ENCODE measurements around the gene HAUS8.

Gene HAUS8

DNA sequence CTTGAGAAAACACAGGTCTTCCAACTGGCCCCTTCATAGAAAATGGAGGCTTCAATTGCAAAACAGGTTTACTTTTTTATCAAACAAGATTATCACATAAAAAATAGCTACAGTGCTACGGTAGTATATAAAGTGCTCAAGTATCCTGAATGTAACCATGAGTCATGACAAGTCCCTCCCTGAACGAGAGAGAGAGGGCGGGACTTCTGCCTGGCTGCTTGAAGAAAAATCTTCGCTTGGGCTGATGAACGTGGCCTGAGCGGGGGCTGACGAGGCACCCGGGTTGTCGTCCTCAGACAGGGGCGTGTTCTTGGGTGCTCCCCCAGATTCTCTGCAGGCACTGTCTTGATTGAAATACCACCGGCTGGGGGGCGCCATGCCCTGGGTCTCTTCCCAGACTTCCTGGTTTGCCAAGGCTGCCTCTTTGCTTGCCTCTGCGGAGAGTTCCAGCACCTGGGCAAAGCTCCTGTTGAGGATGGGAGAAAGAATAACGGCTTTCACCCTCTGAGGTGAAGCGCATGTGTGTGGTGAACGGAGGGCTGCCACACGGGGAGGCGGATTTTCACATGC, 25.5 kb downstream of the HAUS8 start:
- Histone ChIP-seq H2AFZ (ENCODE audit: low read depth, low read length) (no peak overlapping the region), H3K4me3 (ENCODE audit: low read length) (no peak overlapping the region), H3K36me3 (replicated peaks; ENCODE audit: low read depth, low read length) (peaks cover 35% of the 10 kb centered on the region), H4K20me1 (ENCODE audit: insufficient read depth, low read length) (no peaks in the 10 kb centered on the region), H3K79me2 (ENCODE audit: low read length) (no peaks in the 10 kb centered on the region), H3K9me3 (ENCODE audit: insufficient read depth, low read length) (no peaks in the 10 kb centered on the region), H3K9ac (ENCODE audit: low read length) (no peak overlapping the region), H3K4me1 (ENCODE audit: low read length) (no peaks in the 10 kb centered on the region), H3K4me2 (ENCODE audit: low read length) (no peak overlapping the region), H3K27ac (ENCODE audit: low read length) (no peak overlapping the region), H3K27me3 (ENCODE audit: low read depth, low read length) (no peaks in the 10 kb centered on the region)
- TF ChIP-seq EZH2phosphoT487 (IDR thresholded peaks at IDR 0.05; ENCODE audit: low read depth) = no peak
- TF ChIP-seq, protein P1, sequence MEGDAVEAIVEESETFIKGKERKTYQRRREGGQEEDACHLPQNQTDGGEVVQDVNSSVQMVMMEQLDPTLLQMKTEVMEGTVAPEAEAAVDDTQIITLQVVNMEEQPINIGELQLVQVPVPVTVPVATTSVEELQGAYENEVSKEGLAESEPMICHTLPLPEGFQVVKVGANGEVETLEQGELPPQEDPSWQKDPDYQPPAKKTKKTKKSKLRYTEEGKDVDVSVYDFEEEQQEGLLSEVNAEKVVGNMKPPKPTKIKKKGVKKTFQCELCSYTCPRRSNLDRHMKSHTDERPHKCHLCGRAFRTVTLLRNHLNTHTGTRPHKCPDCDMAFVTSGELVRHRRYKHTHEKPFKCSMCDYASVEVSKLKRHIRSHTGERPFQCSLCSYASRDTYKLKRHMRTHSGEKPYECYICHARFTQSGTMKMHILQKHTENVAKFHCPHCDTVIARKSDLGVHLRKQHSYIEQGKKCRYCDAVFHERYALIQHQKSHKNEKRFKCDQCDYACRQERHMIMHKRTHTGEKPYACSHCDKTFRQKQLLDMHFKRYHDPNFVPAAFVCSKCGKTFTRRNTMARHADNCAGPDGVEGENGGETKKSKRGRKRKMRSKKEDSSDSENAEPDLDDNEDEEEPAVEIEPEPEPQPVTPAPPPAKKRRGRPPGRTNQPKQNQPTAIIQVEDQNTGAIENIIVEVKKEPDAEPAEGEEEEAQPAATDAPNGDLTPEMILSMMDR (IDR thresholded peaks at IDR 0.05; ENCODE audit: low read depth, low read length) = no peak

DNA sequence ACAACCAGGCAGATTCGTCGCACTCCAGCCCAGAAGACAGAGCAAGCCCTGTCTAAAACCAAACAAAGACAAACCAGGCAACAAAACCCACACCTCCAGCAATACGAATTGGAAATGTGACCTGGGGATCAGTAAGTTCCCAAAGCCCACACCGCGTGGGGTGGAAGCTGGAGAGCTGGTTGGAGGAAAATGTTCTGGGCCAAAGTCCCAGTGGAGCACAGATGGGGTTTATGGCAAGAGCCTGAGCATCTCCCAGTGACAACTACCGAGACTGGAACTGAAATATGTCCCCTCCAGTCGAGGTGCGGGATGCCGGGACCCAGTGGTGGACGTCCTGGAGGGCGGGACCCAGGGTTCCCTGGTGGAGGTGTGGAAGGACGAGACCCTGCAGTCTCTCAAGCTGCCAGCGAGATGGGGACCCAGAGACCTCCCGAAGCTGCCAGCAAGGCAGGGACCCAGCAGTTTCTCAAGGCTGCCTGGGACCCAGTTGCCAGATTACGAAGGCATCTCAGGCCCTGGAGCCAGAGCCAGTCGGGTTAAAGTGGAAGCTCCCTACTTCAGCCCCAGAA, 26.3 kb downstream of the HAUS8 start:
- no peak for TF ChIP-seq EZH2phosphoT487 (IDR thresholded peaks at IDR 0.05; ENCODE audit: low read depth)
- TF ChIP-seq, protein P1 (IDR thresholded peaks at IDR 0.05; ENCODE audit: low read depth, low read length) = no peak
- H3K27ac ChIP-seq (ENCODE audit: low read length) = no peak overlapping the region
- H4K20me1 ChIP-seq (ENCODE audit: insufficient read depth, low read length) = no peaks in the 10 kb centered on the region
- no peak overlapping the region for H3K4me2 ChIP-seq (ENCODE audit: low read length)
- peaks cover 35% of the 10 kb centered on the region for H3K36me3 ChIP-seq (replicated peaks; ENCODE audit: low read depth, low read length)
- no peak overlapping the region for H2AFZ ChIP-seq (ENCODE audit: low read depth, low read length)
- H3K9ac ChIP-seq (ENCODE audit: low read length) = no peak overlapping the region
- H3K4me3 ChIP-seq (ENCODE audit: low read length) = no peak overlapping the region
- no peaks in the 10 kb centered on the region for H3K4me1 ChIP-seq (ENCODE audit: low read length)
- H3K79me2 ChIP-seq (ENCODE audit: low read length) = no peaks in the 10 kb centered on the region
- no peaks in the 10 kb centered on the region for H3K27me3 ChIP-seq (ENCODE audit: low read depth, low read length)
- H3K9me3 ChIP-seq (ENCODE audit: insufficient read depth, low read length) = no peaks in the 10 kb centered on the region

DNA sequence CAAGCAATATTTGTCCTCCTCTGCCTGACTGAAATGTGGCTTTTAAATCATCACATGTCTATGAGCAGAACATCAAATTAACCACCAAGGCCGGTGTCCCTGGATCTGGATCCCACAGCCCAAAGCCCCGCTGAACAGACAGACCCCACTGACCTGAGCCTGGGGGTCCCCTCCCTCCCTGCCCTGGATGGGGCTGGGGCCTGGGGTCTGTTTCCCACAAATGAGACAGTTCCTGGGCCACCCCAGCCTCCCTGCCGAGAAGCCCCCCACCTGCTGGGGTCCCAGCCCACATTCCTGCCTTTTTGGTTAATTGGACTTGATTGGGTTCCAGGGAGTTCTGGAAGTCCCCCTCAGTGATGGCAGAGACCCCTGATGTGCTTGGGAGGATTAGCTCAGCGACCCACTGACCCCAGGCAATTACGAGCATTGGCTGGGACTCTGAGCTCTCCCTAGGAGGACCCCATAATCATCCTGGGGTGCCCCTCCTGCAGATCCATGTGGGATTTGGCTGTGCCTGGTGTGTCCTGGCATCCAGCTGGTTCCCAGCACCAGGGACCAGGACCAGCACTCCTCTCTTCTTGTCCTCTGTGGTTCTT, 29.2 kb downstream of the HAUS8 start:
- Histone ChIP-seq H2AFZ (ENCODE audit: low read depth, low read length) (no peak overlapping the region), H3K27ac (ENCODE audit: low read length) (no peak overlapping the region), H3K4me3 (ENCODE audit: low read length) (no peak overlapping the region), H3K4me2 (ENCODE audit: low read length) (no peak overlapping the region), H3K4me1 (ENCODE audit: low read length) (no peaks in the 10 kb centered on the region), H3K27me3 (ENCODE audit: low read depth, low read length) (no peaks in the 10 kb centered on the region), H3K9me3 (ENCODE audit: insufficient read depth, low read length) (no peaks in the 10 kb centered on the region), H3K79me2 (ENCODE audit: low read length) (no peaks in the 10 kb centered on the region), H4K20me1 (ENCODE audit: insufficient read depth, low read length) (no peaks in the 10 kb centered on the region), H3K36me3 (replicated peaks; ENCODE audit: low read depth, low read length) (peaks cover 20% of the 10 kb centered on the region), H3K9ac (ENCODE audit: low read length) (no peak overlapping the region)
- TF ChIP-seq EZH2phosphoT487 (IDR thresholded peaks at IDR 0.05; ENCODE audit: low read depth) = no peak
- TF ChIP-seq, protein P1 (IDR thresholded peaks at IDR 0.05; ENCODE audit: low read depth, low read length) = no peak

DNA sequence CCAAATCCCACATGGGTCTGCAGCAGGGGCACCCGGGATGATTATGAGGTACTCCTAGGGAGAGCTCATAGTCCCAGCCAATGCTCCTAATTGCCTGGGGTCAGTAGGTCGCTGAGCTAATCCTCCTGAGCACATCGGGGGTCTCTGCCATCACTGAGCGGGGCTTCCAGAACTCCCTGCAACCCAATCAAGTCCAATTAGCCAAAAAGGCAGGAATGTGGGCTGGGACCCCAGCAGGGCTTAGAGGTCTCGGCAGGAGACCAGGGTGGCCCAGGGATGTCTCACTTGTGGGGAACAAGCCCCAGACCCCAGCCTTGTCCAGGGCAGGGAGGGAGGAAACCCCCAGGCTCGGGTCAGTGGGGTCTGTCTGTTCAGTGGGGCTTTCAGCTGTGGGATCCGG, 31.5 kb downstream of the HAUS8 start:
- H3K9me3 ChIP-seq (ENCODE audit: insufficient read depth, low read length) = no peaks in the 10 kb centered on the region
- no peak overlapping the region for H3K4me3 ChIP-seq (ENCODE audit: low read length)
- H4K20me1 ChIP-seq (ENCODE audit: insufficient read depth, low read length) = no peaks in the 10 kb centered on the region
- H3K79me2 ChIP-seq (ENCODE audit: low read length) = no peaks in the 10 kb centered on the region
- TF ChIP-seq, protein P1 (IDR thresholded peaks at IDR 0.05; ENCODE audit: low read depth, low read length) = no peak
- TF ChIP-seq EZH2phosphoT487 (IDR thresholded peaks at IDR 0.05; ENCODE audit: low read depth) = no peak
- H3K9ac ChIP-seq (ENCODE audit: low read length) = no peak overlapping the region
- no peaks in the 10 kb centered on the region for H3K4me1 ChIP-seq (ENCODE audit: low read length)
- no peak overlapping the region for H2AFZ ChIP-seq (ENCODE audit: low read depth, low read length)
- no peak overlapping the region for H3K27ac ChIP-seq (ENCODE audit: low read length)
- no peaks in the 10 kb centered on the region for H3K27me3 ChIP-seq (ENCODE audit: low read depth, low read length)
- peaks cover 8% of the 10 kb centered on the region for H3K36me3 ChIP-seq (replicated peaks; ENCODE audit: low read depth, low read length)
- no peak overlapping the region for H3K4me2 ChIP-seq (ENCODE audit: low read length)

Data from OCI-LY3 (cell line).